SK-N-SH treated with all-trans-retinoic acid at 6 μM for 48 hours (cell line): ENCODE data around the gene NHEJ1.

Source experiments
- ARNTL ChIP-seq: fragments of 450-650 bp; formaldehyde crosslinking; IDR thresholded peaks from 2 replicates; pipeline ENCODE4 v1.5.0; 2020; ENCODE audit warnings: low read depth, mild to moderate bottlenecking, moderate library complexity, borderline replicate concordance
- PPARA ChIP-seq: fragments of 250-450 bp; sonication (Bioruptor Pico); IDR thresholded peaks from 2 replicates; pipeline ENCODE4 v1.5.0; 2020; ENCODE audit warnings: mild to moderate bottlenecking, borderline replicate concordance
- SNAI2 ChIP-seq: fragments of 250-450 bp; sonication (Bioruptor Pico); IDR thresholded peaks from 2 replicates; pipeline ENCODE4 v1.5.0; 2020; ENCODE audit warnings: mild to moderate bottlenecking, moderate library complexity
- TCF4 ChIP-seq: fragments of 250-450 bp; sonication (Bioruptor Pico); IDR thresholded peaks from 2 replicates; pipeline ENCODE4 v1.8.0; 2021; ENCODE audit warnings: mild to moderate bottlenecking, moderate library complexity, borderline replicate concordance
- ZFP3 ChIP-seq: fragments of 250-450 bp; sonication (Bioruptor Pico); IDR thresholded peaks from 2 replicates; pipeline ENCODE4 v1.5.0; 2020; ENCODE audit warnings: mild to moderate bottlenecking, moderate library complexity
- ZNF565 ChIP-seq: fragments of 450-650 bp; formaldehyde crosslinking; conservative IDR thresholded peaks from 2 replicates; pipeline ENCODE4 v1.5.0; 2020; ENCODE audit warnings: low read depth, mild to moderate bottlenecking, moderate library complexity
- ZNF70 ChIP-seq: fragments of 450-650 bp; formaldehyde crosslinking; IDR thresholded peaks from 2 replicates; pipeline ENCODE4 v1.5.0; 2020; ENCODE audit warnings: mild to moderate bottlenecking, moderate library complexity
- TF ChIP-seq, protein P1 (sequence below): fragments of 250-450 bp; sonication (Bioruptor Pico); IDR thresholded peaks from 2 replicates; pipeline ENCODE4 v1.5.1; 2021; ENCODE audit warnings: mild to moderate bottlenecking, moderate library complexity
- TF ChIP-seq, protein P2 (sequence below): fragments of 250-450 bp; sonication (Bioruptor Pico); IDR thresholded peaks from 2 replicates; pipeline ENCODE4 v1.5.0; 2020; ENCODE audit warnings: mild to moderate bottlenecking, moderate library complexity

DNA sequence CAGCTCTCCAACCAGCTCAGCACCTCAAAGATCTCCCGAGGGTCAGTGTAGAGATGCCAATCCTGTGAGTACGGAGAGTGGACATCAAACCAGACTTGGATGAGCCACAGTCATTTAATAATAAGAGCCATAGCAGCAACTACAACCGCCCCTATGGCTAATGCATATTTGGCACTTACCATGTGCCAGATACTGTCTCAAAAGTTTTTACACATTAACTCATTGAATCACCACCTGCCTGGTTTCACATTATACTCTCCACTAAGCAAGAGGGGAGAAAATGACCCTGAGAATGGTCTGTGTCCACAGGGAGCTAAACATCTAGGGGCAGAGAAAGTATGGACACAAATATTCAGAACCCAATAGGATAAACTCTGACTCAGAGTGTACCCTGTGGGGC lies 13.5 kb upstream of the NHEJ1 start:
- no peak for TF ChIP-seq PPARA (CRISPR knock-in tag)
- TF ChIP-seq, protein P1, sequence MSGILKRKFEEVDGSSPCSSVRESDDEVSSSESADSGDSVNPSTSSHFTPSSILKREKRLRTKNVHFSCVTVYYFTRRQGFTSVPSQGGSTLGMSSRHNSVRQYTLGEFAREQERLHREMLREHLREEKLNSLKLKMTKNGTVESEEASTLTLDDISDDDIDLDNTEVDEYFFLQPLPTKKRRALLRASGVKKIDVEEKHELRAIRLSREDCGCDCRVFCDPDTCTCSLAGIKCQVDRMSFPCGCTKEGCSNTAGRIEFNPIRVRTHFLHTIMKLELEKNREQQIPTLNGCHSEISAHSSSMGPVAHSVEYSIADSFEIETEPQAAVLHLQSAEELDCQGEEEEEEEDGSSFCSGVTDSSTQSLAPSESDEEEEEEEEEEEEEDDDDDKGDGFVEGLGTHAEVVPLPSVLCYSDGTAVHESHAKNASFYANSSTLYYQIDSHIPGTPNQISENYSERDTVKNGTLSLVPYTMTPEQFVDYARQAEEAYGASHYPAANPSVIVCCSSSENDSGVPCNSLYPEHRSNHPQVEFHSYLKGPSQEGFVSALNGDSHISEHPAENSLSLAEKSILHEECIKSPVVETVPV (CRISPR knock-in tag): no peak
- no peak for TF ChIP-seq SNAI2 (CRISPR knock-in tag)
- no peak for TF ChIP-seq TCF4 (CRISPR knock-in tag)
- TF ChIP-seq, protein P2, sequence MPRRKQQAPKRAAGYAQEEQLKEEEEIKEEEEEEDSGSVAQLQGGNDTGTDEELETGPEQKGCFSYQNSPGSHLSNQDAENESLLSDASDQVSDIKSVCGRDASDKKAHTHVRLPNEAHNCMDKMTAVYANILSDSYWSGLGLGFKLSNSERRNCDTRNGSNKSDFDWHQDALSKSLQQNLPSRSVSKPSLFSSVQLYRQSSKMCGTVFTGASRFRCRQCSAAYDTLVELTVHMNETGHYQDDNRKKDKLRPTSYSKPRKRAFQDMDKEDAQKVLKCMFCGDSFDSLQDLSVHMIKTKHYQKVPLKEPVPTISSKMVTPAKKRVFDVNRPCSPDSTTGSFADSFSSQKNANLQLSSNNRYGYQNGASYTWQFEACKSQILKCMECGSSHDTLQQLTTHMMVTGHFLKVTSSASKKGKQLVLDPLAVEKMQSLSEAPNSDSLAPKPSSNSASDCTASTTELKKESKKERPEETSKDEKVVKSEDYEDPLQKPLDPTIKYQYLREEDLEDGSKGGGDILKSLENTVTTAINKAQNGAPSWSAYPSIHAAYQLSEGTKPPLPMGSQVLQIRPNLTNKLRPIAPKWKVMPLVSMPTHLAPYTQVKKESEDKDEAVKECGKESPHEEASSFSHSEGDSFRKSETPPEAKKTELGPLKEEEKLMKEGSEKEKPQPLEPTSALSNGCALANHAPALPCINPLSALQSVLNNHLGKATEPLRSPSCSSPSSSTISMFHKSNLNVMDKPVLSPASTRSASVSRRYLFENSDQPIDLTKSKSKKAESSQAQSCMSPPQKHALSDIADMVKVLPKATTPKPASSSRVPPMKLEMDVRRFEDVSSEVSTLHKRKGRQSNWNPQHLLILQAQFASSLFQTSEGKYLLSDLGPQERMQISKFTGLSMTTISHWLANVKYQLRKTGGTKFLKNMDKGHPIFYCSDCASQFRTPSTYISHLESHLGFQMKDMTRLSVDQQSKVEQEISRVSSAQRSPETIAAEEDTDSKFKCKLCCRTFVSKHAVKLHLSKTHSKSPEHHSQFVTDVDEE (CRISPR knock-in tag): no peak
- TF ChIP-seq ZFP3: no peak
- TF ChIP-seq ZNF565 (CRISPR knock-in tag): no peak
- no peak for TF ChIP-seq ARNTL (CRISPR knock-in tag)
- no peak for TF ChIP-seq ZNF70 (CRISPR knock-in tag)
